LNCAP (cell line): Measurements from ENCODE around the gene LAMB1.

ENCODE experiments used
- TF ChIP-seq, protein P1 (sequence below): fragments of 450-650 bp; IDR thresholded peaks from 2 replicates; pipeline ENCODE4 v1.5.1; 2017; ENCODE audit warnings: mild to moderate bottlenecking

Gene LAMB1

DNA sequence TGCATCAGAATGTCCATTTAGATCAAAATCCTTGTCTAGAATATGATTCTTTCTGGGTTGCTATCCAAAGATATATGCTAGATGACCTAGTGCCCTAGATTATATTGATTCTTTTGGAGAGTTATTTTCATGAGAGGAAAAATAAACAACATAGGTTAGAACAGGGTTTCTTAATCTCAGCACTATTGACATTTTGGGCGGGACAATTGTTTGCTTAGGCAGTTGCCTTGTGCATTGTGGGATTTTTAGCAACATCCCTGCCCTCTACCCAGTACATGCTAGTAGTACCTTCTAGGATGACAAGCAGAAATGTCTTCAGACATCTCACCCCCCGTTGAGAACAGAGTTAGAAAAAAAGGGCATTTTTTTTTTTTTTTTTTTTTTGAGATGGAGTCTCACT lies 25.1 kb upstream of the LAMB1 start:
- TF ChIP-seq, protein P1, sequence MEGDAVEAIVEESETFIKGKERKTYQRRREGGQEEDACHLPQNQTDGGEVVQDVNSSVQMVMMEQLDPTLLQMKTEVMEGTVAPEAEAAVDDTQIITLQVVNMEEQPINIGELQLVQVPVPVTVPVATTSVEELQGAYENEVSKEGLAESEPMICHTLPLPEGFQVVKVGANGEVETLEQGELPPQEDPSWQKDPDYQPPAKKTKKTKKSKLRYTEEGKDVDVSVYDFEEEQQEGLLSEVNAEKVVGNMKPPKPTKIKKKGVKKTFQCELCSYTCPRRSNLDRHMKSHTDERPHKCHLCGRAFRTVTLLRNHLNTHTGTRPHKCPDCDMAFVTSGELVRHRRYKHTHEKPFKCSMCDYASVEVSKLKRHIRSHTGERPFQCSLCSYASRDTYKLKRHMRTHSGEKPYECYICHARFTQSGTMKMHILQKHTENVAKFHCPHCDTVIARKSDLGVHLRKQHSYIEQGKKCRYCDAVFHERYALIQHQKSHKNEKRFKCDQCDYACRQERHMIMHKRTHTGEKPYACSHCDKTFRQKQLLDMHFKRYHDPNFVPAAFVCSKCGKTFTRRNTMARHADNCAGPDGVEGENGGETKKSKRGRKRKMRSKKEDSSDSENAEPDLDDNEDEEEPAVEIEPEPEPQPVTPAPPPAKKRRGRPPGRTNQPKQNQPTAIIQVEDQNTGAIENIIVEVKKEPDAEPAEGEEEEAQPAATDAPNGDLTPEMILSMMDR = no peak

DNA sequence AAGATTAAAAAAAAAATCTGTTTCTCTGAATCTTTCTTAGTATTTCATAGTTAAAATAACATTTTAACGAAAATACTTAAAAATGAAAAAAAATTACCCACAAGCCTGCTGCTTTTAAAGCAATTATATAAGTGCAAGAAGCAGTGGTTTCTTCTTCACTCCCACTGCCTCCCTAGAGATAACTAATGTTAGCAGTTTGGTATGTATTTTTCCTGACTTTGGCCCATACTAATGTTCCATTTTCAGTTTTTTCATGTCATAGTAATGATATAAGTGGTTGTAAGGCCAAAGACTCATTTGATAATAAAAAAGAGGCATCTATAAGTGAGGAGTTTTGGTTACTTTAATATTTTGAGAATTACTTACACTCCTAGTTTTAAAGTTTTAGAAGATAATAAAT lies 24.3 kb upstream of the LAMB1 start:
- TF ChIP-seq, protein P1 = no peak

DNA sequence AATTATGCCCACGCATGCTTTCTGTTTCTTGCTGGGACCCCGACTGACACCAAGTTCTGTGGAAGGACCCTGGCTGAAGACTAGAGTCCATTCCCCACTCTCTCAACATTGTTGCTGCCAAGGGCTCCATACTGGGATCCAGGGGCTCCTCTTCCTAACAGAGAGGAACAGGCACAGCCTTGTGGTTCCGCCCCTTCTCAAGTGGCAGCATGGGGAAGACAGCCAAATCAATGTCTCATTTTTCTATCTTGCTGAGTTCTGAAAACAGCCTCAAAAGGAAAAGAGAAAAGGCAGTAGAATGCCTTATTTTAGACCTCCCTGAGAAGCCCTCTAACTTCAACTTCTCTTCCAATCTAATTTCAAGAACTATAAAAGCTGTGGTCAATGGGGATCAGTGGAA lies 23.7 kb upstream of the LAMB1 start:
- TF ChIP-seq, protein P1 = no peak

DNA sequence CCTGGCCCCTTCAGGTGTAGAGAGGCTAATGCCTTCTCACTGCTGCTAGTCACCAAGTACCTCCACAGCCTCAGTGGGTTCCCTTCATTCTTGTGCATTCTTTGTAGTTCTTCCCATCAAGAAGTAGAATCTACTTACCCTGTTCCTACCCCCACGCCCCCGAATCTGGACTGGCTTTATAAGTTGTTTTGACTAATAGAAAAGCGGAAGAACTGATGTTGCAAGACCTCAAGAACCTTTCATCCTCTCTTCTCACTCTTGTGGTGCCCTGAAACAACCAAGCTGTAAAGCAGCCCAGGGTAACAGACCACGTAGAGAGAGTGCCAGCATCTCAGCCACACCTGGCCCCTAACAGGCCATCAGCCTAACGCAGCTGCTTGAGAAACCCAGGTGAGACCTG lies 23.2 kb upstream of the LAMB1 start:
- TF ChIP-seq, protein P1 = no peak

DNA sequence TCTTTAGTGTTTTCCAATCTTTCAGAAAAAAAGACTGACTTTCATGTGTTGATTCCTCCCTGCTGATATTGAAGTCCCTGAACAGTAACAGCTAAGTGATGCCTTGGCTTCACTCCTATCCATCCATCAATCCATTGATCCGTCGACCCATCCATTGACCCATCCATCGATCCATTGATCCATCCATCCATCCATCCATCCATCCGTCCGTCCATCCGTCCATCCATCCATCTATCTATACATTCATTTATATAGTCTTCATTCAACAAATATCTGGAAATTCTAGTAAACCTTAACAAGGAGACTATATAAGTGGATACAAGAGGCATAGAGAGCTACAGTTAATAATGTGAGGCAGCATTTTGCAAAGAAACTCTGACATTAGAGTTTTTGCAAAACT lies 21.6 kb upstream of the LAMB1 start:
- TF ChIP-seq, protein P1 = no peak

DNA sequence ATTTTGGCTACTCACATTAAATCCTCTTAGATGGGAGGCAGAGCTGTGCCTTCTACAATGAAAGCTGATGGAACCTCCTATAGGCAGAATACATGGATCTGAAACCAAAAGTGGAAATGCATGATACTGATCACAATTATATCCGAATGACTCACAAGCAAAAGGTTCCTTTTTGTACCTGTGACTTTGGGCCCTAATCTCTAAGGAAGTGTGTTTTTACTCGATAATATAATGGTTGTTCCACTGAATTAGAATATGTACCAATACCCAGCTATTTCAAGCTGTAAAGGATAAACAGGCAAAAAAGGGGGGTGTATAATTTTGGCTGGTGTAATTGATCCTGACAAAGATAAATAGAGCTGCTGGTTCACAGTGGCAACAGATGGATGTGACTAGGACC lies 17.6 kb upstream of the LAMB1 start:
- TF ChIP-seq, protein P1 = no peak

DNA sequence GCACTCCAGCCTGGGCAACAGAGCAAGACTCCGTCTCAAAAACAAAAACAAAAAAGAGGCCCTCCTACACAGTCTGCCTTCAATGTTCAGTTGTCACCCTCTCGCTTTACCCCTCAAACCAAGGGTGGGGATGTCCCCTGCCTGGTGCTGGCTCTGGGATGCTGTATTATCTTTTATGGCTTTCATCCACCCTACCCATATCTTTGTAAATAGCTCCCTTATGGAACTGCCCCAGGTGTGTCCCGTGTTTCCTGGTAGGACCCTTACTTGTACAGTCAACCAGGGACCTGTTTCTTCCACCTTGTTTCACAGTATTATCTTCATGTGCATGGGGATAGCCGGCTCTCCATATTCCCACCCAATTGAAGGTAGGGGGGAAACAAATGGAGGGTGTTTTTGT lies 15.7 kb upstream of the LAMB1 start:
- TF ChIP-seq, protein P1 = no peak

DNA sequence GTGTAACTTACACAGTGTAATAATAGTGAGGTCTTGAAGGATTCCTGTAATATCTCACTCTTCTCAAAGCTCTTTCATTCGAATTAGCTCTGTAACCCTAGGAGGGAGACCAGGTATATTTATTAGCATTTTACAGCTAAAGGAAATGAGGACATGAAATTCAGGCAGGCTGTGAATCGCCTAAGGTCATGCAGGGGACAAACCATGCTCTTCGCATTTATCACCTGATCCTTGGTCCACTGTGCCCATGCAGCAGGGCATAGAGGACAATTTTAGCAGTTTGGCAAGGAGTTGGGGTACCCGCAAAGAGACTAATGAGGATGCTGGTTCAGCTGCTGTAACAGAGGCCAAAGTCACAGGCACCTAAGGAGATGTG lies 14.8 kb upstream of the LAMB1 start:
- TF ChIP-seq, protein P1 = no peak
